Activated CD8-positive, alpha-beta memory T cell treated with anti-CD3 and anti-CD28 coated beads, Interleukin-2, amount 50 U/mL, for 24 hours (primary cell): ENCODE measurements around the gene CAND2.
"Not testable (repeated sequence)": the region's sequence is repeated elsewhere in the genome, so short reads cannot be mapped to it uniquely, and the experiment has no call there.

Experiments used
- DNase-seq: peaks from one replicate; pipeline ENCODE4 v3.0.0-alpha.2; 2020; ENCODE audit errors: extremely low read depth

Gene CAND2

GRCh38 chr3:12859840-12860239, 63.4 kb downstream of the CAND2 start:
- no peak for DNase-seq

GRCh38 chr3:12861611-12862010, 65.1 kb downstream of the CAND2 start:
- no peak for DNase-seq

GRCh38 chr3:12862387-12862786, 65.9 kb downstream of the CAND2 start:
- no peak for DNase-seq

- no peak for DNase-seq
These were observed 68.8 kb downstream of the CAND2 start for GRCh38 chr3:12865271-12865670.

- no peak for DNase-seq
These were observed 70.4 kb downstream of the CAND2 start for GRCh38 chr3:12866836-12867235.

GRCh38 chr3:12868039-12869034, 71.9 kb downstream of the CAND2 start:
- peak; percentile 28 for DNase-seq

- no peak for DNase-seq
These were observed 72.6 kb downstream of the CAND2 start for GRCh38 chr3:12869035-12869621.

- DNase-seq = no peak
These were observed 74.5 kb downstream of the CAND2 start for GRCh38 chr3:12870942-12871341.

- no peak for DNase-seq
These were observed 75.0 kb downstream of the CAND2 start for GRCh38 chr3:12871404-12871983.

- no peak for DNase-seq
These were observed 79.7 kb downstream of the CAND2 start for GRCh38 chr3:12875857-12876836.

- DNase-seq = no peak
These were observed 80.6 kb downstream of the CAND2 start for GRCh38 chr3:12877040-12877439.

GRCh38 chr3:12878141-12878574, 81.7 kb downstream of the CAND2 start:
- no peak for DNase-seq

GRCh38 chr3:12878758-12879157, 82.3 kb downstream of the CAND2 start:
- DNase-seq = not testable (repeated sequence)

GRCh38 chr3:12879191-12879815, 82.8 kb downstream of the CAND2 start:
- DNase-seq = no peak

GRCh38 chr3:12881858-12882257, 85.4 kb downstream of the CAND2 start:
- DNase-seq = not testable (repeated sequence)

GRCh38 chr3:12882336-12883310, 86.1 kb downstream of the CAND2 start:
- no peak for DNase-seq

GRCh38 chr3:12884186-12884680, 87.8 kb downstream of the CAND2 start:
- no peak for DNase-seq
